ENCODE results near the gene MYRIP.

DNA sequence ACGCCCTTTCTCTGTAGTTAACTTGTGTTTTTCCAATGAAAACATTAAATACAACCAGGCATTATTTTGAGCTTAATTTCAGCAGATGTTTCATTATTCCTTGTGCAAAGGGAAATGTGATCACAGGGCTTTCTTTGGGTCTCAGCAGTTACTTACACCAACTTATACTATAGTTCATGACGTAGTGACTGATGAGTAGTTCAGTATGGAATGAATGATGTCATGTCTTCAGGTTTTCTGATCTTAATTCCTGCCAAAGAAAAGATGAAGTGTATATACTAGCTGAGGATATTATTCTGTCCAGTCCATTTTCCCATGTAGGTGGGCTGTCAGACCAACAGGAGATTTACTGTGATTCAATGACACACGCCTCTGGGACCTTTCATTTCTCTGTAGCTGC lies 61.3 kb downstream of the MYRIP start:
- TF ChIP-seq POLR2A (IDR thresholded peaks at IDR 0.05), result no peak
- TF ChIP-seq, protein P1, sequence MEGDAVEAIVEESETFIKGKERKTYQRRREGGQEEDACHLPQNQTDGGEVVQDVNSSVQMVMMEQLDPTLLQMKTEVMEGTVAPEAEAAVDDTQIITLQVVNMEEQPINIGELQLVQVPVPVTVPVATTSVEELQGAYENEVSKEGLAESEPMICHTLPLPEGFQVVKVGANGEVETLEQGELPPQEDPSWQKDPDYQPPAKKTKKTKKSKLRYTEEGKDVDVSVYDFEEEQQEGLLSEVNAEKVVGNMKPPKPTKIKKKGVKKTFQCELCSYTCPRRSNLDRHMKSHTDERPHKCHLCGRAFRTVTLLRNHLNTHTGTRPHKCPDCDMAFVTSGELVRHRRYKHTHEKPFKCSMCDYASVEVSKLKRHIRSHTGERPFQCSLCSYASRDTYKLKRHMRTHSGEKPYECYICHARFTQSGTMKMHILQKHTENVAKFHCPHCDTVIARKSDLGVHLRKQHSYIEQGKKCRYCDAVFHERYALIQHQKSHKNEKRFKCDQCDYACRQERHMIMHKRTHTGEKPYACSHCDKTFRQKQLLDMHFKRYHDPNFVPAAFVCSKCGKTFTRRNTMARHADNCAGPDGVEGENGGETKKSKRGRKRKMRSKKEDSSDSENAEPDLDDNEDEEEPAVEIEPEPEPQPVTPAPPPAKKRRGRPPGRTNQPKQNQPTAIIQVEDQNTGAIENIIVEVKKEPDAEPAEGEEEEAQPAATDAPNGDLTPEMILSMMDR (IDR thresholded peaks at IDR 0.05), result no peak
